Measurements from ENCODE around the gene ROPN1B. TPM values are rescaled to one million over a fixed set of nuclear protein-coding genes. Genes with fewer than 3 reads are reported as not detected.
"Not testable (repeated sequence)": the region's sequence is repeated elsewhere in the genome, so short reads cannot be mapped to it uniquely, and the experiment has no call there.

Gene ROPN1B
- total RNA-seq, 1 donor from 2014 or later: not detected

DNA sequence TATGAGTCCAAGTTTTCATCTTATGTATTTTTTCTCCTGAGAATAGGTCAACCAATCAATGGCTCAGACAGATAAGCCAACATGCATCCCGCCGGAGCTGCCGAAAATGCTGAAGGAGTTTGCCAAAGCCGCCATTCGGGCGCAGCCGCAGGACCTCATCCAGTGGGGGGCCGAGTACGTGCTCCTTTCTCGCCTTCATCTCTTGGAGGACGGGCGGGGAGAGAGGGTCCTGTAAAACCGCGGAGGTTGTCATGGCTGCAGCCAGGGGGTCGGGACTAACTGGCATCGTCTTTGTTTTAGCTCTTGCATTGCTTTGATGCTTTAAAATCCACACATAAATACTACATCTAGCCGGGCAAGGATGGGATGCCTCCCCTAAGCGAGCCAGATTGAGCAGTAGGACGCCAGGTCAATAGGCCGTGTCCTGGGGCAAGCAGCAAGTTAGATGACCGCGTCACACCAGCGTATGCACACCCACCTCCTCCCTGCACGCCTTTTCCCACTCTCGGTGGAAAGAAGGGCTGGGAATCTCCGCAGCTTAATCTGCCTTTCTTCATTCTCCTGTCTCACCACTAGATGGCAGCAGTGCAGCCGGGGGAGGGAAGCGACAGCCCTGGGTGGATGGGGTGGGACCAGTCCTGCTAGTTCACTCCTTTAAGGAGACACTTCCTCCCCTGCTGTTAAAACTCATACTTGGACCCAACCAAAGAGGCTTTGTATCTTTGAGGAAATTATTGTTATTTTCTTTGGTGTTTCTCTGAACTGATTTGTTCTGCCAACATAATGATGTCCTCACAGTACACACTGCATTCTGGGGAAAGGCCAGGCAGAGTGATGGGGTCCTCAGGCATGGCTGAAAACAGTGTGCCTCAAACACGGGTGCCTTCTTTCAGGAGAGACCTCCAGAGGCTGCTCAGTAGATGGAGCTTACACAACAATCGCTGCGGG, 3.3 kb downstream of the ROPN1B start:
- peak; percentile 54 for DNase-seq
- not testable (repeated sequence) for H3K36me3 Mint-ChIP-seq (ENCODE audit: unreplicated experiment); H3K9me3 Mint-ChIP-seq (ENCODE audit: unreplicated experiment); H3K27ac Mint-ChIP-seq (ENCODE audit: unreplicated experiment); H3K27me3 Mint-ChIP-seq (ENCODE audit: unreplicated experiment); H3K4me1 Mint-ChIP-seq (ENCODE audit: low read depth, unreplicated experiment)
- peak overlapping the region; percentile 78 for H3K4me3 Mint-ChIP-seq (ENCODE audit: unreplicated experiment)
- TF ChIP-seq, protein P1, sequence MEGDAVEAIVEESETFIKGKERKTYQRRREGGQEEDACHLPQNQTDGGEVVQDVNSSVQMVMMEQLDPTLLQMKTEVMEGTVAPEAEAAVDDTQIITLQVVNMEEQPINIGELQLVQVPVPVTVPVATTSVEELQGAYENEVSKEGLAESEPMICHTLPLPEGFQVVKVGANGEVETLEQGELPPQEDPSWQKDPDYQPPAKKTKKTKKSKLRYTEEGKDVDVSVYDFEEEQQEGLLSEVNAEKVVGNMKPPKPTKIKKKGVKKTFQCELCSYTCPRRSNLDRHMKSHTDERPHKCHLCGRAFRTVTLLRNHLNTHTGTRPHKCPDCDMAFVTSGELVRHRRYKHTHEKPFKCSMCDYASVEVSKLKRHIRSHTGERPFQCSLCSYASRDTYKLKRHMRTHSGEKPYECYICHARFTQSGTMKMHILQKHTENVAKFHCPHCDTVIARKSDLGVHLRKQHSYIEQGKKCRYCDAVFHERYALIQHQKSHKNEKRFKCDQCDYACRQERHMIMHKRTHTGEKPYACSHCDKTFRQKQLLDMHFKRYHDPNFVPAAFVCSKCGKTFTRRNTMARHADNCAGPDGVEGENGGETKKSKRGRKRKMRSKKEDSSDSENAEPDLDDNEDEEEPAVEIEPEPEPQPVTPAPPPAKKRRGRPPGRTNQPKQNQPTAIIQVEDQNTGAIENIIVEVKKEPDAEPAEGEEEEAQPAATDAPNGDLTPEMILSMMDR (IDR thresholded peaks at IDR 0.05; ENCODE audit: partially characterized antibody, unreplicated experiment): peak; percentile 81

GRCh38 chr3:125975245-125976002, 6.4 kb downstream of the ROPN1B start:
- H3K4me1 Mint-ChIP-seq (ENCODE audit: low read depth, unreplicated experiment); H3K4me3 Mint-ChIP-seq (ENCODE audit: unreplicated experiment); H3K36me3 Mint-ChIP-seq (ENCODE audit: unreplicated experiment); H3K27me3 Mint-ChIP-seq (ENCODE audit: unreplicated experiment); H3K27ac Mint-ChIP-seq (ENCODE audit: unreplicated experiment); H3K9me3 Mint-ChIP-seq (ENCODE audit: unreplicated experiment); DNase-seq: not testable (repeated sequence)

- not testable (repeated sequence) for H3K9me3 Mint-ChIP-seq (ENCODE audit: unreplicated experiment); H3K4me1 Mint-ChIP-seq (ENCODE audit: low read depth, unreplicated experiment); H3K27me3 Mint-ChIP-seq (ENCODE audit: unreplicated experiment); H3K4me3 Mint-ChIP-seq (ENCODE audit: unreplicated experiment); DNase-seq; H3K36me3 Mint-ChIP-seq (ENCODE audit: unreplicated experiment); H3K27ac Mint-ChIP-seq (ENCODE audit: unreplicated experiment)
Measured at GRCh38 chr3:125976003-125976390, 7.0 kb downstream of the ROPN1B start.

DNA sequence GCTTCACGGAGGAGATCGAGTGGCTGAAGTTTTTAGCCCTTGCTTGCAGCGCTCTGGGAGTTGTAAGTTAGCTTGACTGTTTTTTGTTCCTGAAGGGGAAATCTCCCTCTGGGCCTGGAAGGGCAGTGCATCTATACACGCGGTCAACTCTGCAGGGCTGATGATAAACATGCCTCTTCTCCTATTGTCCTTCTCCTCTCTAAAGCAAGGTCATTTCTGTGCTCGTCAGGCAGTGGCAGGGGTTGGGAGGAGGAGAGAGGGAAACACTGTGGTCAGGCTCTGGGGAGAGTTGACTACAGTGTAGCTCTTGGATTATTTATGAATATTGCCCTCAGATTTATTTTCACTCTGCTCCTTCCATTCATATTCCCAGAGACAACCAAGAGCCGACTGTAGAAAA, 8.1 kb downstream of the ROPN1B start:
- not testable (repeated sequence) for H3K4me3 Mint-ChIP-seq (ENCODE audit: unreplicated experiment); H3K27ac Mint-ChIP-seq (ENCODE audit: unreplicated experiment); H3K36me3 Mint-ChIP-seq (ENCODE audit: unreplicated experiment); H3K4me1 Mint-ChIP-seq (ENCODE audit: low read depth, unreplicated experiment); H3K27me3 Mint-ChIP-seq (ENCODE audit: unreplicated experiment); DNase-seq; H3K9me3 Mint-ChIP-seq (ENCODE audit: unreplicated experiment)

DNA sequence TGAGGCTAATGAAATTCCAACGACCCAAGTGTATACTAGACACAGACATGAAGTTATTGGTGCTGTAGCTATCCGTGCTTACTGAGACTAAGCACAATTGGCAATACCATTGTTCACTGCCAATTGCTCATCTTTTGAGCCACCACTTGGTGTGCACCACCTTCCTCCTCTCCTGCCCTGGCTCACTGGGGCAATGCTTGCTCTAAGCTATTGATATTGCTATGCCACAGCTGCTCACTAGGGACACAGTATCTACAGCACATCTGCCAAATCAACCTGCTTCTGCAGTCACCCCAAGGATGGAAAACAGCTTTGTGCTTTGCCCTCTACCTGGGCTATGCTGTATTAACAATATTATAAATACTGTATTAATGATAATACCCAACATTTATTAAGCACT, 16.0 kb downstream of the ROPN1B start:
- not testable (repeated sequence) for H3K9me3 Mint-ChIP-seq (ENCODE audit: unreplicated experiment); H3K36me3 Mint-ChIP-seq (ENCODE audit: unreplicated experiment); H3K27ac Mint-ChIP-seq (ENCODE audit: unreplicated experiment); H3K4me1 Mint-ChIP-seq (ENCODE audit: low read depth, unreplicated experiment); H3K27me3 Mint-ChIP-seq (ENCODE audit: unreplicated experiment); H3K4me3 Mint-ChIP-seq (ENCODE audit: unreplicated experiment); DNase-seq

- Mint-ChIP-seq H3K4me3 (ENCODE audit: unreplicated experiment) (peak overlapping the region; percentile 95), H3K27me3 (ENCODE audit: unreplicated experiment) (peaks cover 2% of the 10 kb centered on the region), H3K27ac (ENCODE audit: unreplicated experiment) (peak overlapping the region; percentile 87), H3K9me3 (ENCODE audit: unreplicated experiment) (peaks cover 4% of the 10 kb centered on the region), H3K4me1 (ENCODE audit: low read depth, unreplicated experiment) (no peaks in the 10 kb centered on the region), H3K36me3 (ENCODE audit: unreplicated experiment) (peaks cover 4% of the 10 kb centered on the region)
- TF ChIP-seq, protein P1 (IDR thresholded peaks at IDR 0.05; ENCODE audit: partially characterized antibody, unreplicated experiment): no peak
- peak; percentile 82 for DNase-seq
Measured at GRCh38 chr3:125990253-125990970, 21.4 kb downstream of the ROPN1B start.

DNA sequence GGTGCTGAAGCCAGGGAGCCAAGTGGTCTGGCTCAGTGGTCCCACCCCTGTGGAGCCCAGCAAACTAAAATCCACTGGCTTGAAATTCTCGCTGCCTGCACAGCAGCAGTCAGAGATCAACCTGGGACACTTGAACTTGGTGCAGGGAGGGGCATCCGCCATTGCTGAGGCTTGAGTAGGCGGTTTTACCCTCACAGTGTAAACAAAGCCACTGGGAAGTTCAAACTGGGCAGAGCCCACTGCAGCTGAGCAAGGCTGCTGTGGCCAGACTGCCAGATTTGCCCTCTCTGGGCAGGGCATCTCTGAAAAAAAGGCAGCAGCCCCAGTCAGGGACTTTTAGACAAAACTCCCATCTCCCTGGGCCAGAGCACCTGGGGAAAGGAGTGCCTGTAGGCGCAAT, 27.8 kb downstream of the ROPN1B start:
- H3K36me3 Mint-ChIP-seq (ENCODE audit: unreplicated experiment): peaks cover 14% of the 10 kb centered on the region
- not testable (repeated sequence) for H3K4me3 Mint-ChIP-seq (ENCODE audit: unreplicated experiment); H3K27ac Mint-ChIP-seq (ENCODE audit: unreplicated experiment); H3K27me3 Mint-ChIP-seq (ENCODE audit: unreplicated experiment); H3K4me1 Mint-ChIP-seq (ENCODE audit: low read depth, unreplicated experiment); DNase-seq
- peaks cover 10% of the 10 kb centered on the region for H3K9me3 Mint-ChIP-seq (ENCODE audit: unreplicated experiment)

All from glutamatergic neuron (in vitro differentiated cells).